Skin of body (tissue), 2 donors: ENCODE measurements around the gene FAM236D. TPM values are rescaled to one million over a fixed set of nuclear protein-coding genes. Genes with fewer than 3 reads are reported as not detected.
"Not testable (repeated sequence)": the region's sequence is repeated elsewhere in the genome, so short reads cannot be mapped to it uniquely, and the experiment has no call there.

Experiments
- DNase-seq: peaks from one replicate; lab custom pipeline; 2025; lab: John Stamatoyannopoulos, UW
- total RNA-seq: library from RNA; depleted of rRNA; stranded (reverse); fragments of >200 nt; gene quantifications from one replicate; pipeline ENCODE4 v1.2.3, GENCODE V29; 2014

FAM236D gene
- not detected for total RNA-seq

GRCh38 chrX:72808110-72808509 is at the start of gene FAM236D:
FAM236D (minus strand) TSS chrX:72808210; CDS start chrX:72808110, 100 bp downstream.
- not testable (repeated sequence) for DNase-seq

- DNase-seq: not testable (repeated sequence)
Observed at GRCh38 chrX:72837532-72837931, 29.5 kb upstream of the FAM236D start.

- DNase-seq: not testable (repeated sequence)
Observed at GRCh38 chrX:72830701-72831100, 22.7 kb upstream of the FAM236D start.

- DNase-seq: not testable (repeated sequence)
Observed at GRCh38 chrX:72790390-72790789, 17.6 kb downstream of the FAM236D start.

- not testable (repeated sequence) for DNase-seq
Observed at GRCh38 chrX:72788142-72788541, 19.9 kb downstream of the FAM236D start.

- not testable (repeated sequence) for DNase-seq
Observed at GRCh38 chrX:72783964-72784363, 24.0 kb downstream of the FAM236D start.

- not testable (repeated sequence) for DNase-seq
Observed at GRCh38 chrX:72783365-72783936, 24.6 kb downstream of the FAM236D start.

GRCh38 chrX:72782560-72782959 is 25.4 kb downstream of the FAM236D start, which contains the start of gene FAM236B:
FAM236B (minus strand) TSS chrX:72782660; CDS start chrX:72782560, 100 bp downstream.
- not testable (repeated sequence) for DNase-seq

GRCh38 chrX:72778146-72778545 is 29.9 kb downstream of the FAM236D start:
- DNase-seq: not testable (repeated sequence)

- DNase-seq: not testable (repeated sequence)
Observed at GRCh38 chrX:72777467-72777790, 30.6 kb downstream of the FAM236D start.

- DNase-seq: not testable (repeated sequence)
Observed at GRCh38 chrX:72776653-72777466, 31.1 kb downstream of the FAM236D start, which contains the start of gene DMRTC1B. DMRTC1B (plus strand) TSS chrX:72776890; CDS start chrX:72845136, 68,246 bp downstream.

GRCh38 chrX:72760454-72760853 is 47.6 kb downstream of the FAM236D start:
- DNase-seq: not testable (repeated sequence)

Other genes starting within 250 kb of the FAM236D start
- 33.9 TPM for gene HDAC8, start 235.4 kb downstream of the FAM236D start, total RNA-seq
- gene PHKA1, start 93.9 kb downstream of the FAM236D start, total RNA-seq: 3.9 TPM
- not detected for gene DMRTC1B, start 31.3 kb downstream of the FAM236D start, total RNA-seq
- gene FAM236B, start 25.6 kb downstream of the FAM236D start, total RNA-seq: not detected
- not detected for gene FAM236C, start 104.4 kb upstream of the FAM236D start, total RNA-seq
- gene FAM236A, start 130.0 kb upstream of the FAM236D start, total RNA-seq: not detected
- gene DMRTC1, start 135.6 kb upstream of the FAM236D start, total RNA-seq: not detected
- gene PABPC1L2B, start 194.7 kb upstream of the FAM236D start, total RNA-seq: not detected